ENCODE measurements around the gene SAP130.

DNA sequence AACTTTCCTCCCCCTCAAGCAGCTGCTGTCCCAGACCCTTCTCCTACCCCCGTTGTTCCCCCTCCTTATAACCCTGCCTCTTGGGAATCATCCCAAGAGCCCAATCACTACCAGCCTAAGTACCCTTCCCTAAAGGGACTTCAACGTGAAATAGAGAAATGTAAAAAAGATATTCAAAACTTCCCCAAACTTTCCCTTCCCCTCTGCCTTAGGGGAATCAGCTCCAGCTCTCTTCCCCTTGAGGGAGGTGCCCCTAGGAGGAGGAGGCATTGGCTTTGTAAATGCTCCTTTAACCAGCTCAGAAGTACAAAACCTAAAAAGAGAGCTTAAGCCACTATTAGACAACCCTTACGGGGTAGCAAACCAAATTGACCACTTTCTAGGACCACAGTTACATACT, 10.6 kb upstream of the SAP130 start:
- TF ChIP-seq POLR2A (IDR thresholded peaks at IDR 0.05; ENCODE audit: low read depth, low read length) (no peak), BHLHE40 (IDR thresholded peaks at IDR 0.05; ENCODE audit: low read depth, low read length) (no peak), RFX5 (IDR thresholded peaks at IDR 0.05; ENCODE audit: low read depth, low read length) (no peak), RAD21 (IDR thresholded peaks at IDR 0.05; ENCODE audit: low read length) (no peak), MXI1 (IDR thresholded peaks at IDR 0.05; ENCODE audit: borderline replicate concordance, low read depth, low read length) (no peak), FOS (IDR thresholded peaks at IDR 0.05; ENCODE audit: low read depth, low read length) (no peak), MAZ (IDR thresholded peaks at IDR 0.05; ENCODE audit: borderline replicate concordance, low read depth, low read length) (no peak), CEBPB (IDR thresholded peaks at IDR 0.05; ENCODE audit: low read depth, low read length) (no peak)
- TF ChIP-seq, protein P1, sequence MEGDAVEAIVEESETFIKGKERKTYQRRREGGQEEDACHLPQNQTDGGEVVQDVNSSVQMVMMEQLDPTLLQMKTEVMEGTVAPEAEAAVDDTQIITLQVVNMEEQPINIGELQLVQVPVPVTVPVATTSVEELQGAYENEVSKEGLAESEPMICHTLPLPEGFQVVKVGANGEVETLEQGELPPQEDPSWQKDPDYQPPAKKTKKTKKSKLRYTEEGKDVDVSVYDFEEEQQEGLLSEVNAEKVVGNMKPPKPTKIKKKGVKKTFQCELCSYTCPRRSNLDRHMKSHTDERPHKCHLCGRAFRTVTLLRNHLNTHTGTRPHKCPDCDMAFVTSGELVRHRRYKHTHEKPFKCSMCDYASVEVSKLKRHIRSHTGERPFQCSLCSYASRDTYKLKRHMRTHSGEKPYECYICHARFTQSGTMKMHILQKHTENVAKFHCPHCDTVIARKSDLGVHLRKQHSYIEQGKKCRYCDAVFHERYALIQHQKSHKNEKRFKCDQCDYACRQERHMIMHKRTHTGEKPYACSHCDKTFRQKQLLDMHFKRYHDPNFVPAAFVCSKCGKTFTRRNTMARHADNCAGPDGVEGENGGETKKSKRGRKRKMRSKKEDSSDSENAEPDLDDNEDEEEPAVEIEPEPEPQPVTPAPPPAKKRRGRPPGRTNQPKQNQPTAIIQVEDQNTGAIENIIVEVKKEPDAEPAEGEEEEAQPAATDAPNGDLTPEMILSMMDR (conservative IDR thresholded peaks at IDR 0.05; ENCODE audit: low read depth, low read length): no peak
- TF ChIP-seq, protein P2, sequence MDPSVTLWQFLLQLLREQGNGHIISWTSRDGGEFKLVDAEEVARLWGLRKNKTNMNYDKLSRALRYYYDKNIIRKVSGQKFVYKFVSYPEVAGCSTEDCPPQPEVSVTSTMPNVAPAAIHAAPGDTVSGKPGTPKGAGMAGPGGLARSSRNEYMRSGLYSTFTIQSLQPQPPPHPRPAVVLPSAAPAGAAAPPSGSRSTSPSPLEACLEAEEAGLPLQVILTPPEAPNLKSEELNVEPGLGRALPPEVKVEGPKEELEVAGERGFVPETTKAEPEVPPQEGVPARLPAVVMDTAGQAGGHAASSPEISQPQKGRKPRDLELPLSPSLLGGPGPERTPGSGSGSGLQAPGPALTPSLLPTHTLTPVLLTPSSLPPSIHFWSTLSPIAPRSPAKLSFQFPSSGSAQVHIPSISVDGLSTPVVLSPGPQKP (IDR thresholded peaks at IDR 0.05; ENCODE audit: borderline replicate concordance, low read depth, low read length): no peak
- TF ChIP-seq, protein P3, sequence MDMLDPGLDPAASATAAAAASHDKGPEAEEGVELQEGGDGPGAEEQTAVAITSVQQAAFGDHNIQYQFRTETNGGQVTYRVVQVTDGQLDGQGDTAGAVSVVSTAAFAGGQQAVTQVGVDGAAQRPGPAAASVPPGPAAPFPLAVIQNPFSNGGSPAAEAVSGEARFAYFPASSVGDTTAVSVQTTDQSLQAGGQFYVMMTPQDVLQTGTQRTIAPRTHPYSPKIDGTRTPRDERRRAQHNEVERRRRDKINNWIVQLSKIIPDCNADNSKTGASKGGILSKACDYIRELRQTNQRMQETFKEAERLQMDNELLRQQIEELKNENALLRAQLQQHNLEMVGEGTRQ (IDR thresholded peaks at IDR 0.05; ENCODE audit: low read depth, low read length): no peak

Measured in IMR-90 (cell line).